Amniotic epithelial cell (primary cell): Measurements from ENCODE around the gene INF2.
A peak's percentile ranks its signal among the peaks of the same experiment; 100 is the strongest.

Experiments used
- DNase-seq: peaks from one replicate; pipeline ENCODE4 v3.0.0-alpha.2; 2010; ENCODE audit warnings: low read depth

Gene INF2

GRCh38 chr14:104751539-104752422 lies 62.4 kb downstream of the INF2 start:
- no peak for DNase-seq

- DNase-seq = no peak
Observed at GRCh38 chr14:104752423-104752734, 63.0 kb downstream of the INF2 start.

- DNase-seq = peak; percentile 99
Observed at GRCh38 chr14:104752735-104753527, 63.5 kb downstream of the INF2 start, which contains the start of gene SIVA1. Gene SIVA1 (plus strand): TSS chr14:104753147. CDS start chr14:104753202, 55 bp downstream.

- no peak for DNase-seq
Observed at GRCh38 chr14:104753528-104754212, 64.3 kb downstream of the INF2 start.

- no peak for DNase-seq
Observed at GRCh38 chr14:104754213-104754851, 64.9 kb downstream of the INF2 start.

GRCh38 chr14:104755621-104756020 lies 66.2 kb downstream of the INF2 start:
- no peak for DNase-seq

- no peak for DNase-seq
Observed at GRCh38 chr14:104756477-104757237, 67.2 kb downstream of the INF2 start.

GRCh38 chr14:104757238-104757585 lies 67.8 kb downstream of the INF2 start:
- DNase-seq = no peak

- DNase-seq = no peak
Observed at GRCh38 chr14:104757681-104758392, 68.4 kb downstream of the INF2 start.

- no peak for DNase-seq
Observed at GRCh38 chr14:104758981-104759969, 69.9 kb downstream of the INF2 start.

- no peak for DNase-seq
Observed at GRCh38 chr14:104765517-104765916, 76.1 kb downstream of the INF2 start.

GRCh38 chr14:104766256-104766862 lies 76.9 kb downstream of the INF2 start:
- DNase-seq = no peak

- DNase-seq = no peak
Observed at GRCh38 chr14:104766863-104767633, 77.6 kb downstream of the INF2 start.

GRCh38 chr14:104767634-104767918 lies 78.2 kb downstream of the INF2 start:
- DNase-seq = no peak

- peak; percentile 64 for DNase-seq
Observed at GRCh38 chr14:104768437-104769323, 79.3 kb downstream of the INF2 start.

- no peak for DNase-seq
Observed at GRCh38 chr14:104769324-104770071, 80.1 kb downstream of the INF2 start.

- no peak for DNase-seq
Observed at GRCh38 chr14:104770072-104770579, 80.7 kb downstream of the INF2 start.
